HepG2 (cell line): ENCODE measurements around the gene ZNHIT6. TPM values are rescaled to one million over a fixed set of nuclear protein-coding genes. Genes with fewer than 3 reads are reported as not detected.
"Not testable (repeated sequence)": the region's sequence is repeated elsewhere in the genome, so short reads cannot be mapped to it uniquely, and the experiment has no call there.

Experiments
- CTCF ChIP-seq: sonication (generic); formaldehyde crosslinking; IDR thresholded peaks from 2 replicates; pipeline ENCODE4 v1.5.0; 2020; ENCODE audit warnings: mild to moderate bottlenecking, missing genetic modification reagents, moderate library complexity
- DMAP1 ChIP-seq: IDR thresholded peaks from 2 replicates; pipeline ENCODE4 v1.6.1; 2016
- FOXA1 ChIP-seq, 2 experiments: fragments of 450-650 bp in 1 of 2; sonication (generic) in 1 of 2; formaldehyde crosslinking in 1 of 2; IDR thresholded peaks; 2 replicates each; pipeline versions ENCODE4 v1.4.0 to v1.6.1; 2016 to 2020; ENCODE audit warnings: missing genetic modification reagents in 1 of 2
- NRL ChIP-seq: sonication (generic); formaldehyde crosslinking; IDR thresholded peaks from 2 replicates; pipeline ENCODE4 v1.5.0; 2020; ENCODE audit warnings: missing genetic modification reagents, mild to moderate bottlenecking, moderate library complexity, borderline replicate concordance
- SMC3 ChIP-seq: IDR thresholded peaks from 2 replicates; pipeline ENCODE4 v1.6.1; 2011; ENCODE audit warnings: low read length, improper control_type of control experiment
- SP5 ChIP-seq: IDR thresholded peaks from 2 replicates; pipeline ENCODE4 v1.6.1; 2016; ENCODE audit warnings: low read depth, borderline replicate concordance
- ZC3H13 ChIP-seq: sonication (generic); formaldehyde crosslinking; IDR thresholded peaks from 2 replicates; pipeline ENCODE4 v1.8.1; 2023; ENCODE audit warnings: mild to moderate bottlenecking, missing genetic modification reagents, moderate library complexity
- ZMYM4 ChIP-seq: sonication (generic); formaldehyde crosslinking; IDR thresholded peaks from 2 replicates; pipeline ENCODE4 v1.8.1; 2023; ENCODE audit warnings: mild to moderate bottlenecking, missing genetic modification reagents
- ZNF317 ChIP-seq: sonication (generic); formaldehyde crosslinking; IDR thresholded peaks from 2 replicates; pipeline ENCODE4 v1.5.0; 2020; ENCODE audit warnings: mild to moderate bottlenecking, missing genetic modification reagents
- ZNF891 ChIP-seq: sonication (generic); formaldehyde crosslinking; IDR thresholded peaks from 2 replicates; pipeline ENCODE4 v1.5.0; 2020; ENCODE audit warnings: mild to moderate bottlenecking, missing genetic modification reagents
- polyA plus RNA-seq, 8 experiments: library from polyadenylated mRNA; depleted of rRNA in 3 of 8; stranded (reverse) in 7 of 8; unstranded in 1 of 8; fragments of >200 nt; fragmentation: Illumina TruSeq in 4 of 8; extraction: Trizol in 4 of 8; gene quantifications; 2 replicates each; pipeline versions ENCODE4 v1.2.1 to v1.2.3, GENCODE V29; 2011 to 2016; ENCODE audit warnings: low read depth in 4 of 8, missing spikeins in 1 of 8, mixed read lengths in 1 of 8; ENCODE audit not compliant: insufficient read depth in 1 of 8
- total RNA-seq, 5 experiments: library from RNA; depleted of rRNA; stranded (reverse); fragments of >200 nt; fragmentation: Illumina TruSeq; extraction: Trizol; gene quantifications; 2 replicates each; pipeline ENCODE4 v1.2.3, GENCODE V29; 2016; ENCODE audit warnings: low read depth in 1 of 5
- TF ChIP-seq, protein P1 (sequence below): sonication (generic); formaldehyde crosslinking; IDR thresholded peaks from 2 replicates; pipeline ENCODE4 v1.5.1; 2020; ENCODE audit warnings: mild to moderate bottlenecking, missing genetic modification reagents
- TF ChIP-seq, protein P2 (sequence below): sonication (generic); formaldehyde crosslinking; IDR thresholded peaks from 2 replicates; pipeline ENCODE4 v1.8.0; 2022; ENCODE audit warnings: mild to moderate bottlenecking, missing genetic modification reagents, borderline replicate concordance
- TF ChIP-seq, protein P3 (sequence below): sonication (generic); formaldehyde crosslinking; IDR thresholded peaks from 2 replicates; pipeline ENCODE4 v1.5.1; 2020; ENCODE audit warnings: mild to moderate bottlenecking, missing genetic modification reagents, moderate library complexity
- TF ChIP-seq, protein P4 (sequence below): sonication (generic); formaldehyde crosslinking; IDR thresholded peaks from 2 replicates; pipeline ENCODE4 v1.4.0; 2020; ENCODE audit warnings: missing genetic modification reagents

The ZNHIT6 gene
- total and polyA plus RNA-seq, 2 of the 13 experiments (the other 11 are each of a cell fraction or from before 2014, with no cell fraction given), result 6.0 to 15.2 TPM

DNA sequence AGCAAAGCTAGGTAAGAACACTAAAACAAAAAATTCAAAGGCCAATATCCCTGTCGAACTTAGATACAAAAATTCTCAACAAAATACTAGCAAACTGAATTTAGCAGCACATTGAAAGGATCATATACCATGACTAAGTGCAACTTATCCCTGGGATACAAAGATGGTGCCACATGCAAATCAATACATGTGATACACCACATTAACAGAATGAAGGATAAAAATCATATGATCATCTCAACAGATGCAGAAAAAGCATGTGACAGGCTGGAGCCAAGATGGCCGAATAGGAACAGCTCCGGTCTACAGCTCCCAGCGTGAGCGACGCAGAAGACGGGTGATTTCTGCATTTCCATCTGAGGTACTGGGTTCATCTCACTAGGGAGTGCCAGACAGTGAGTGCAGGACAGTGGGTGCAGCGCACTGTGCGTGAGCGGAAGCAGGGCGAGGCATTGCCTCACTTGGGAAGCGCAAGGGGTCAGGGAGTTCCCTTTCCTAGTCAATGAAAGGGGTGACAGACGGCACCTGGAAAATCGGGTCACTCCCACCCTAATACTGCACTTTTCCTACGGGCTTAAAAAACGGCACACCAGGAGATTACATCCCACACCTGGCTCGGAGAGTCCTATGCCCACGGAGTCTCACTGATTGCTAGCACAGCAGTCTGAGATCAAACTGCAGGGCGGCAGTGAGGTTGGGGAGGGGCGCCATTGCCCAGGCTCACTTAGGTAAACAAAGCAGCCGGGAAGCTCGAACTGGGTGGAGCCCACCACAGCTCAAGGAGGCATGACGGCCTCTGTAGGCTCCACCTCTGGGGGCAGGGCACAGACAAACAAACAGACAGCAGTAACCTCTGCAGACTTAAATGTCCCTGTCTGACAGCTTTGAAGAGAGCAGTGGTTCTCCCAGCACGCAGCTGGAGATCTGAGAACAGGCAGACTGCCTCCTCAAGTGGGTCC, 66.4 kb downstream of the ZNHIT6 start (continued):
- TF ChIP-seq, protein P1, sequence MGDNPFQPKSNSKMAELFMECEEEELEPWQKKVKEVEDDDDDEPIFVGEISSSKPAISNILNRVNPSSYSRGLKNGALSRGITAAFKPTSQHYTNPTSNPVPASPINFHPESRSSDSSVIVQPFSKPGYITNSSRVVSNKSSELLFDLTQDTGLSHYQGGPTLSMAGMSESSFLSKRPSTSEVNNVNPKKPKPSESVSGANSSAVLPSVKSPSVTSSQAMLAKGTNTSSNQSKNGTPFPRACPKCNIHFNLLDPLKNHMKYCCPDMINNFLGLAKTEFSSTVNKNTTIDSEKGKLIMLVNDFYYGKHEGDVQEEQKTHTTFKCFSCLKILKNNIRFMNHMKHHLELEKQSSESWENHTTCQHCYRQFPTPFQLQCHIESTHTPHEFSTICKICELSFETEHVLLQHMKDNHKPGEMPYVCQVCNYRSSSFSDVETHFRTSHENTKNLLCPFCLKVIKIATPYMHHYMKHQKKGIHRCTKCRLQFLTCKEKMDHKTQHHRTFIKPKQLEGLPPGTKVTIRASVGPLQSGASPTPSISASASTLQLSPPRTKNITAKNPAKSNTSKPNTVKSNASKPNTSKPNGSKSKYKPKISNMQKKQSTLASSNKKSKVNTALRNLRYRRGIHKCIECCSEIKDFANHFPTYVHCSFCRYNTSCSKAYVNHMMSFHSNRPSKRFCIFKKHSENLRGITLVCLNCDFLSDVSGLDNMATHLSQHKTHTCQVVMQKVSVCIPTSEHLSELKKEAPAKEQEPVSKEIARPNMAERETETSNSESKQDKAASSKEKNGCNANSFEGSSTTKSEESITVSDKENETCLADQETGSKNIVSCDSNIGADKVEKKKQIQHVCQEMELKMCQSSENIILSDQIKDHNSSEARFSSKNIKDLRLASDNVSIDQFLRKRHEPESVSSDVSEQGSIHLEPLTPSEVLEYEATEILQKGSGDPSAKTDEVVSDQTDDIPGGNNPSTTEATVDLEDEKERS (CRISPR knock-in tag), result 0 out of 2 replicates have a peak, but pooled peaks have one; percentile 61
- TF ChIP-seq ZMYM4 (CRISPR knock-in tag), result peak; percentile 74
- TF ChIP-seq, protein P2, sequence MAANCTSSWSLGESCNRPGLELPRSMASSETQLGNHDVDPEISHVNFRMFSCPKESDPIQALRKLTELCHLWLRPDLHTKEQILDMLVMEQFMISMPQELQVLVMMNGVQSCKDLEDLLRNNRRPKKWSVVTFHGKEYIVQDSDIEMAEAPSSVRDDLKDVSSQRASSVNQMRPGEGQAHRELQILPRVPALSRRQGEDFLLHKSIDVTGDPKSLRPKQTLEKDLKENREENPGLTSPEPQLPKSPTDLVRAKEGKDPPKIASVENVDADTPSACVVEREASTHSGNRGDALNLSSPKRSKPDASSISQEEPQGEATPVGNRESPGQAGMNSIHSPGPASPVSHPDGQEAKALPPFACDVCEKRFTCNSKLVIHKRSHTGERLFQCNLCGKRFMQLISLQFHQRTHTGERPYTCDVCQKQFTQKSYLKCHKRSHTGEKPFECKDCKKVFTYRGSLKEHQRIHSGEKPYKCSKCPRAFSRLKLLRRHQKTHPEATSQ (CRISPR knock-in tag), result 0 out of 2 replicates have a peak, but pooled peaks have one; percentile 25
- 0 out of 2 replicates have a peak, but pooled peaks have one; percentile 32 for TF ChIP-seq ZC3H13 (CRISPR knock-in tag)
- peak; percentile 39; the same call in 1 of the 2 replicates for TF ChIP-seq CTCF (CRISPR knock-in tag)
- TF ChIP-seq ZNF891 (CRISPR knock-in tag), result 0 out of 2 replicates have a peak, but pooled peaks have one; percentile 39
- TF ChIP-seq FOXA1 (IDR thresholded peaks at IDR 0.05), result not testable (repeated sequence)
- TF ChIP-seq FOXA1 (CRISPR knock-in tag; IDR thresholded peaks at IDR 0.05), result peak; percentile 83
- TF ChIP-seq NRL, result 0 out of 2 replicates have a peak, but pooled peaks have one; percentile 43
- 0 out of 2 replicates have a peak, but pooled peaks have one; percentile 1 for TF ChIP-seq SMC3
- peak; percentile 70 for TF ChIP-seq ZNF317 (CRISPR knock-in tag)
- TF ChIP-seq, protein P3, sequence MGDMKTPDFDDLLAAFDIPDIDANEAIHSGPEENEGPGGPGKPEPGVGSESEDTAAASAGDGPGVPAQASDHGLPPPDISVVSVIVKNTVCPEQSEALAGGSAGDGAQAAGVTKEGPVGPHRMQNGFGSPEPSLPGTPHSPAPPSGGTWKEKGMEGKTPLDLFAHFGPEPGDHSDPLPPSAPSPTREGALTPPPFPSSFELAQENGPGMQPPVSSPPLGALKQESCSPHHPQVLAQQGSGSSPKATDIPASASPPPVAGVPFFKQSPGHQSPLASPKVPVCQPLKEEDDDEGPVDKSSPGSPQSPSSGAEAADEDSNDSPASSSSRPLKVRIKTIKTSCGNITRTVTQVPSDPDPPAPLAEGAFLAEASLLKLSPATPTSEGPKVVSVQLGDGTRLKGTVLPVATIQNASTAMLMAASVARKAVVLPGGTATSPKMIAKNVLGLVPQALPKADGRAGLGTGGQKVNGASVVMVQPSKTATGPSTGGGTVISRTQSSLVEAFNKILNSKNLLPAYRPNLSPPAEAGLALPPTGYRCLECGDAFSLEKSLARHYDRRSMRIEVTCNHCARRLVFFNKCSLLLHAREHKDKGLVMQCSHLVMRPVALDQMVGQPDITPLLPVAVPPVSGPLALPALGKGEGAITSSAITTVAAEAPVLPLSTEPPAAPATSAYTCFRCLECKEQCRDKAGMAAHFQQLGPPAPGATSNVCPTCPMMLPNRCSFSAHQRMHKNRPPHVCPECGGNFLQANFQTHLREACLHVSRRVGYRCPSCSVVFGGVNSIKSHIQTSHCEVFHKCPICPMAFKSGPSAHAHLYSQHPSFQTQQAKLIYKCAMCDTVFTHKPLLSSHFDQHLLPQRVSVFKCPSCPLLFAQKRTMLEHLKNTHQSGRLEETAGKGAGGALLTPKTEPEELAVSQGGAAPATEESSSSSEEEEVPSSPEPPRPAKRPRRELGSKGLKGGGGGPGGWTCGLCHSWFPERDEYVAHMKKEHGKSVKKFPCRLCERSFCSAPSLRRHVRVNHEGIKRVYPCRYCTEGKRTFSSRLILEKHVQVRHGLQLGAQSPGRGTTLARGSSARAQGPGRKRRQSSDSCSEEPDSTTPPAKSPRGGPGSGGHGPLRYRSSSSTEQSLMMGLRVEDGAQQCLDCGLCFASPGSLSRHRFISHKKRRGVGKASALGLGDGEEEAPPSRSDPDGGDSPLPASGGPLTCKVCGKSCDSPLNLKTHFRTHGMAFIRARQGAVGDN (CRISPR knock-in tag), result peak; percentile 79
- TF ChIP-seq, protein P4, sequence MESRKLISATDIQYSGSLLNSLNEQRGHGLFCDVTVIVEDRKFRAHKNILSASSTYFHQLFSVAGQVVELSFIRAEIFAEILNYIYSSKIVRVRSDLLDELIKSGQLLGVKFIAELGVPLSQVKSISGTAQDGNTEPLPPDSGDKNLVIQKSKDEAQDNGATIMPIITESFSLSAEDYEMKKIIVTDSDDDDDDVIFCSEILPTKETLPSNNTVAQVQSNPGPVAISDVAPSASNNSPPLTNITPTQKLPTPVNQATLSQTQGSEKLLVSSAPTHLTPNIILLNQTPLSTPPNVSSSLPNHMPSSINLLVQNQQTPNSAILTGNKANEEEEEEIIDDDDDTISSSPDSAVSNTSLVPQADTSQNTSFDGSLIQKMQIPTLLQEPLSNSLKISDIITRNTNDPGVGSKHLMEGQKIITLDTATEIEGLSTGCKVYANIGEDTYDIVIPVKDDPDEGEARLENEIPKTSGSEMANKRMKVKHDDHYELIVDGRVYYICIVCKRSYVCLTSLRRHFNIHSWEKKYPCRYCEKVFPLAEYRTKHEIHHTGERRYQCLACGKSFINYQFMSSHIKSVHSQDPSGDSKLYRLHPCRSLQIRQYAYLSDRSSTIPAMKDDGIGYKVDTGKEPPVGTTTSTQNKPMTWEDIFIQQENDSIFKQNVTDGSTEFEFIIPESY (CRISPR knock-in tag), result peak; percentile 58; the same call in 1 of the 2 replicates
- TF ChIP-seq DMAP1 (CRISPR knock-in tag), result 0 out of 2 replicates have a peak, but pooled peaks have one; percentile 42
- TF ChIP-seq SP5 (CRISPR knock-in tag), result peak; percentile 52; the same call in 1 of the 2 replicates
